Left renal pelvis (tissue), 4 donors: ENCODE measurements around the gene EML2. TPM values are rescaled to one million over a fixed set of nuclear protein-coding genes. Genes with fewer than 3 reads are reported as not detected.
A peak's percentile ranks its signal among the peaks of the same experiment; 100 is the strongest.
"Not testable (repeated sequence)": the region's sequence is repeated elsewhere in the genome, so short reads cannot be mapped to it uniquely, and the experiment has no call there.

Source experiments
- DNase-seq, 4 donors: peaks; one replicate each; pipeline ENCODE4 v3.0.0-alpha.2; 2013; ENCODE audit warnings: low read depth in 4 of 4, low spot score in 3 of 4
- polyA plus RNA-seq, 4 donors: library from polyadenylated mRNA; unstranded; fragments of 120-200 nt; gene quantifications; one replicate each; pipeline ENCODE4 v1.2.1, GENCODE V29; 2013; ENCODE audit not compliant: insufficient read length in 4 of 4

EML2 gene
- polyA plus RNA-seq, 4 donors, result 13.8 to 29.3 (median 19.0) TPM

DNA sequence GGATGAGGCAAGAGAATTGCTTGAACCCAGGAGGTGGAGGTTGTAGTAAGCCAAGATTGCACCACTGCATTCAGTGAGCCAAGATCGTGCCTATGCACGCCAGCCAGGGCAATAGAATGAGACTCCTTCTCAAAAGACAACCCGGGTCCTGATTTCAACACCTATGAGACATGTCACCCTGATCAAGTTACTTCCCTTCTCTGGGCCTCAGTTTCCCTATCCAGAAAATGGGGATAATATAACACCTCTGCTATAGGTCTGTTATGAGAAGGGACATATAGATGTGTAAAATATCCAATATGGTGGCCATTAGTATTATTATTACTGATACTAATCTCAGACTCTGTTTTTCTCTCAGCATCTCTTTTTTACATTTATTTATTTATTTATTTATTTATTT, 15.9 kb upstream of the EML2 start:
- DNase-seq, result no peak

GRCh38 chr19:45653634-45654033, 14.4 kb upstream of the EML2 start:
- DNase-seq, result no peak

- DNase-seq, result no peak
These were observed 11.5 kb upstream of the EML2 start for GRCh38 chr19:45650722-45651121.

- no peak for DNase-seq
These were observed 7.1 kb upstream of the EML2 start for GRCh38 chr19:45646345-45646698.

GRCh38 chr19:45645631-45646344, 6.6 kb upstream of the EML2 start:
- DNase-seq, result no peak

- no peak for DNase-seq
These were observed 6.0 kb upstream of the EML2 start for GRCh38 chr19:45645068-45645630.

DNA sequence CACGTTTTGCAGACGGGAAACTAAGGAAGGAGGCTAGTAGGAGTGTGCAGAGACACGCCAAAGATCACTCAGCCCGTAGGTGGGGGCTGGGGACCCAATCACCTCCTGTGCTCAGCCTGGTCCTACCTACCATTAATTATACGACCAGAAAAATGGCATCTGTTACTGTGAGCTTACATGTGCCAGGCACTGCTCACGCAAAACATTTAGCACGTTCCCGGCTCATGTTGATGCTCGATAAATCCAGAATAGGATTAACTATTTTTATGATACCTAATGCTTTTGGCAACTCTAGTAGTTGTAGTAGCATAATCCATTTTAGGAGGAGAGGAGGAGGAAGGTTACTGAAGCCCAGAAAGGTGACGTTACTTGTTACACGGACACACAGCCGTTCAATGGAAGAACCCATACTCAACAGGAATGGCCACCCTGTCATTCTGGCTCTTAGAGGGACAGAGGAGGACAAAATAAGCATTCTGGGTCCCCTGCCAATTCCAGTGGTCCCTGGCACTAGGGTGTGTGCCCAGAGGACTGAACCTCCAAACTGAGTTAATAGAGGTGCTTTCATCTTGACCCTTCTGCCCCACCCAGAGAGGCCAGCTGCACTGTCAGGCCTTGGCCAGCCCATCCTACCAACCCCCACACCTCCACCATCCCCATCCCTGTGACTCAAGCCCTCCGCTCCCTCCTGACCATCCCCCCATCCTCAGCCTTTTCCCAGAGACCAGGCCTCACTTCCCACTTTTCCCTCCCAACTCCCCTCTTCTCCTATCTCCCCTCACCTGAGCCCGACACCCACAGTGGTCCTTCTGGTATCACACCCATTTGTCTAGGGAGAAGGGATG, 5.0 kb upstream of the EML2 start:
- no peak for DNase-seq

GRCh38 chr19:45643024-45643926, 4.1 kb upstream of the EML2 start:
- peak in 1 of 4 donors; percentile 62 for DNase-seq

GRCh38 chr19:45641274-45642105, 2.3 kb upstream of the EML2 start:
- DNase-seq, result peak in 2 of 4 donors; percentile 19 to 65

GRCh38 chr19:45640849-45641273, 1.7 kb upstream of the EML2 start:
- no peak for DNase-seq

- no peak for DNase-seq
These were observed 1.1 kb downstream of the EML2 start for GRCh38 chr19:45637890-45638667.

DNA sequence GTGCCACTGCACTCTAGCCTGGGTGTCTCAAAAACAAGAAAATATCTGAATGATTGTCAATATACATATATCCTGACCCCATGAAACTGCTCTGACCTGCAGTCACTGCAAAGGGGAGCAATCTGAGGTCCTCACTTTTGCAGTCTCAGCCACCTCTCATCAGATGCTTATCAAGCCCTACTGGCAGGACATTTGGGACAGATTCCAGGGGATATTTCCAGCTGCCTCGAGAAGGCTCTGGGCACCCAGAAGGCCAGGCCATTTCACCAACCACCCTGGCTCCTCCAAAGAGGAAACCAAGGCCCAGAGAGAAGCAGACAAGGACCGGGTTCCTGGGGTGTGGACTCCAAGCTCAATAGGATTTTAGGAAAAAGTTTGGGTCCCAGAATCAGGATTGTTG, 2.3 kb downstream of the EML2 start:
- no peak for DNase-seq

GRCh38 chr19:45636275-45636674, 2.9 kb downstream of the EML2 start:
- no peak for DNase-seq

GRCh38 chr19:45632468-45633196, 6.6 kb downstream of the EML2 start:
- DNase-seq, result no peak

DNA sequence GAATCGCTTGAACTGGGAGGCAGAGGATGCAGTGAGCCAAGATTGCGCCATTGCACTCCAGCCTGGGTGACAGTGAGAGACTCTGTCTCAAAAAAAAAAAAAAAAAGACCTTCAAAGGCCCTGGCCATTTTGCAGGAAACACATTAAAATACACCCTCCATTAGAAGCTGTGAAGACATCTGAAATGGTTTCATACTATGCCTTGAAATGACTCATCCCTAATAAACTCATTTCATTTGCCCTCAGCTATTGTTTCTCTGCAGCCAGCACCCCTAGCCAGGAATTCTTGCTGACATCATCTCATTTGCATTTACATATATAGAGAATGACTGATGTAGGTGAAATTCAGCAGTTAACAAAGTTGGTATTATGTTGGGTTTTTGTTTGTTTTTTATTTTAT, 8.7 kb downstream of the EML2 start:
- no peak for DNase-seq

- no peak for DNase-seq
These were observed 9.5 kb downstream of the EML2 start for GRCh38 chr19:45629704-45630103.

- DNase-seq, result not testable (repeated sequence)
These were observed 11.0 kb downstream of the EML2 start for GRCh38 chr19:45628219-45628618.

GRCh38 chr19:45623984-45624383, 15.2 kb downstream of the EML2 start:
- no peak for DNase-seq
